ENCODE measurements around the gene RPH3AL.

- TF ChIP-seq CTCF (IDR thresholded peaks at IDR 0.05; ENCODE audit: low read depth, low read length) (no peak), POLR2A (IDR thresholded peaks at IDR 0.05; ENCODE audit: extremely low read depth, insufficient read length) (no peak), MYC (IDR thresholded peaks at IDR 0.05; ENCODE audit: low read depth, low read length) (no peak), MAX (IDR thresholded peaks at IDR 0.05; ENCODE audit: low read depth, low read length) (no peak)
These were observed 132.9 kb downstream of the RPH3AL start for GRCh38 chr17:219696-220095.

All from NB4 (cell line).